ENCODE measurements around the gene CA10.

DNA sequence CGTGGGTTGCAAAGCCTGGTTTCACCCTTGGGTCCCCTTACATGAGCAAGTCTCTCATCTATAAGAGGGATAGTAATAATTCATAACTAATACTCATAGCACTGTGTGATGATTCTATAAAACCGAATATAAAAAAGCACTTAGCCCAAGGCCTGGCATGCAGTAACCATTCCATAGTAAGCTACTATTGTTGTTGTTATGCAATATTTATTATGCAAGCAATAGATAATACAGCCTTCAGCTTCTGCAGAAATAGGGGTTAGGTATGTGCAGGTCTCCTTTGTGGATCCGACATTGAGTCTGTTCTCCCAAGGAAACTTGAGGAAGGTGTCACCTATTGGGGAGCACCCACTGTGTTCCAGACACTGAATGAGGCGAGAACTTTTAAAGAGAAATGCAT is 497.1 kb downstream of the CA10 start:
- TF ChIP-seq, protein P1, sequence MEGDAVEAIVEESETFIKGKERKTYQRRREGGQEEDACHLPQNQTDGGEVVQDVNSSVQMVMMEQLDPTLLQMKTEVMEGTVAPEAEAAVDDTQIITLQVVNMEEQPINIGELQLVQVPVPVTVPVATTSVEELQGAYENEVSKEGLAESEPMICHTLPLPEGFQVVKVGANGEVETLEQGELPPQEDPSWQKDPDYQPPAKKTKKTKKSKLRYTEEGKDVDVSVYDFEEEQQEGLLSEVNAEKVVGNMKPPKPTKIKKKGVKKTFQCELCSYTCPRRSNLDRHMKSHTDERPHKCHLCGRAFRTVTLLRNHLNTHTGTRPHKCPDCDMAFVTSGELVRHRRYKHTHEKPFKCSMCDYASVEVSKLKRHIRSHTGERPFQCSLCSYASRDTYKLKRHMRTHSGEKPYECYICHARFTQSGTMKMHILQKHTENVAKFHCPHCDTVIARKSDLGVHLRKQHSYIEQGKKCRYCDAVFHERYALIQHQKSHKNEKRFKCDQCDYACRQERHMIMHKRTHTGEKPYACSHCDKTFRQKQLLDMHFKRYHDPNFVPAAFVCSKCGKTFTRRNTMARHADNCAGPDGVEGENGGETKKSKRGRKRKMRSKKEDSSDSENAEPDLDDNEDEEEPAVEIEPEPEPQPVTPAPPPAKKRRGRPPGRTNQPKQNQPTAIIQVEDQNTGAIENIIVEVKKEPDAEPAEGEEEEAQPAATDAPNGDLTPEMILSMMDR (conservative IDR thresholded peaks at IDR 0.05 in 1 of 2, IDR thresholded peaks at IDR 0.05 in 1 of 2; ENCODE audit: low read depth in 1 of 2, low read length in 2 of 2), result no peak
- no peak for TF ChIP-seq EZH2 (IDR thresholded peaks at IDR 0.05; ENCODE audit: low read length, missing control alignments)
